B cell (primary cell): ENCODE data around the gene DUSP7.

Experiments
- EZH2 ChIP-seq: IDR thresholded peaks from 2 replicates; pipeline ENCODE4 v1.6.1; 2012; ENCODE audit warnings: borderline replicate concordance, low read depth, mild to moderate bottlenecking, moderate library complexity, low read length; ENCODE audit not compliant: insufficient read depth, poor library complexity, severe bottlenecking
- TF ChIP-seq, protein P1 (sequence below): fragments of 200-600 bp; IDR thresholded peaks from one replicate; pipeline ENCODE4 v1.8.0; 2022; ENCODE audit warnings: antibody characterized with exemption, mild to moderate bottlenecking

DNA sequence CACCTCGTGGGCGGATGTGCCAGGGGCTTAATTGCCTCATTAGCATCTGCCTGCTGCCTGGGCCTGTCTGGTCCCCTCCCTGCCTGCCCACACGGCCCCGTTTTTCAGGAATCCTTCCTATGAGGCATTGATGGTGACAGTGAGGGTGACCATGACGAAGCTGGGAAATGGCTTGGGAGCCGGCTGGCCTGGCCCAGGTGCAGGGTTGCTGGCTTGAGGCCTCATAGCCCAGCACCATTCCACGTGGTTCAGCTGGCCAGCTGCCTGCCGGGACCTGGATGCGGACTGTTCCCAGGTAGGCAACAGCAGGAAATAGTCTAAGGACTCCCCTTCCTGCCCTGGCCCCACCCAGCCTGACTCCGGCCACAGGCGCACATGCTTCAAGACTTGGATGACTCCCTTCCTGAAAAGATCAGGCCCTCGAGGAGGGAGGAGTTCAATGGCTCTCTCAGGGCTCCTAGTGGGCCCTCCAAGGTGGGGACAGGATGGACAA is 8.9 kb upstream of the DUSP7 start:
- TF ChIP-seq, protein P1, sequence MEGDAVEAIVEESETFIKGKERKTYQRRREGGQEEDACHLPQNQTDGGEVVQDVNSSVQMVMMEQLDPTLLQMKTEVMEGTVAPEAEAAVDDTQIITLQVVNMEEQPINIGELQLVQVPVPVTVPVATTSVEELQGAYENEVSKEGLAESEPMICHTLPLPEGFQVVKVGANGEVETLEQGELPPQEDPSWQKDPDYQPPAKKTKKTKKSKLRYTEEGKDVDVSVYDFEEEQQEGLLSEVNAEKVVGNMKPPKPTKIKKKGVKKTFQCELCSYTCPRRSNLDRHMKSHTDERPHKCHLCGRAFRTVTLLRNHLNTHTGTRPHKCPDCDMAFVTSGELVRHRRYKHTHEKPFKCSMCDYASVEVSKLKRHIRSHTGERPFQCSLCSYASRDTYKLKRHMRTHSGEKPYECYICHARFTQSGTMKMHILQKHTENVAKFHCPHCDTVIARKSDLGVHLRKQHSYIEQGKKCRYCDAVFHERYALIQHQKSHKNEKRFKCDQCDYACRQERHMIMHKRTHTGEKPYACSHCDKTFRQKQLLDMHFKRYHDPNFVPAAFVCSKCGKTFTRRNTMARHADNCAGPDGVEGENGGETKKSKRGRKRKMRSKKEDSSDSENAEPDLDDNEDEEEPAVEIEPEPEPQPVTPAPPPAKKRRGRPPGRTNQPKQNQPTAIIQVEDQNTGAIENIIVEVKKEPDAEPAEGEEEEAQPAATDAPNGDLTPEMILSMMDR = no peak
- no peak for TF ChIP-seq EZH2
